OCI-LY7 (cell line): ENCODE measurements around the gene RAB6A.

Source experiments
- EZH2phosphoT487 ChIP-seq: fragments of 200-600 bp; sonication (generic); IDR thresholded peaks from 2 replicates; pipeline ENCODE4 v1.6.1; 2018; ENCODE audit warnings: low read depth, borderline replicate concordance, mild to moderate bottlenecking, mixed run types, antibody characterized with exemption, low read length, moderate library complexity, mixed read lengths
- TF ChIP-seq, protein P1 (sequence below): fragments of 200-600 bp; sonication (generic); conservative IDR thresholded peaks from 2 replicates; pipeline ENCODE4 v1.5.1; 2014; ENCODE audit warnings: mild to moderate bottlenecking, antibody characterized with exemption, low read length, moderate library complexity, mixed read lengths

DNA sequence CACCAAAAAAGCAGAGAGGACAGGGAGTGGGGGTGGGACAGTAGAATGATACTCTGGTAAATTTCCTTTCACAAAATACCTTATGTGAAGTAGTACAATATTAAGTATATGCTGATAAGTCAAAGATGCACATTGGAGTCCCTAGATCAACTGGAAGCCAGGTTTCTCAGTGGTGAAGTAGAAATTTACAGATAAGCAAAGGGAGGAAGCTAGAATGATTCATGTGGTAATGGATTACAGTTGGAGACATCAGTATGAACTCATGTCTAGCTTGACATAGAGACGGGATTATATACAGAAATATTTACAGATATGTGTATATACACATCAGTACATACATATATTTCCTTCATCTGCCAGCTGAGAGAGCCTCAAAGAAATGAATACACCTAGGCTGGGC lies 93.0 kb downstream of the RAB6A start:
- TF ChIP-seq, protein P1, sequence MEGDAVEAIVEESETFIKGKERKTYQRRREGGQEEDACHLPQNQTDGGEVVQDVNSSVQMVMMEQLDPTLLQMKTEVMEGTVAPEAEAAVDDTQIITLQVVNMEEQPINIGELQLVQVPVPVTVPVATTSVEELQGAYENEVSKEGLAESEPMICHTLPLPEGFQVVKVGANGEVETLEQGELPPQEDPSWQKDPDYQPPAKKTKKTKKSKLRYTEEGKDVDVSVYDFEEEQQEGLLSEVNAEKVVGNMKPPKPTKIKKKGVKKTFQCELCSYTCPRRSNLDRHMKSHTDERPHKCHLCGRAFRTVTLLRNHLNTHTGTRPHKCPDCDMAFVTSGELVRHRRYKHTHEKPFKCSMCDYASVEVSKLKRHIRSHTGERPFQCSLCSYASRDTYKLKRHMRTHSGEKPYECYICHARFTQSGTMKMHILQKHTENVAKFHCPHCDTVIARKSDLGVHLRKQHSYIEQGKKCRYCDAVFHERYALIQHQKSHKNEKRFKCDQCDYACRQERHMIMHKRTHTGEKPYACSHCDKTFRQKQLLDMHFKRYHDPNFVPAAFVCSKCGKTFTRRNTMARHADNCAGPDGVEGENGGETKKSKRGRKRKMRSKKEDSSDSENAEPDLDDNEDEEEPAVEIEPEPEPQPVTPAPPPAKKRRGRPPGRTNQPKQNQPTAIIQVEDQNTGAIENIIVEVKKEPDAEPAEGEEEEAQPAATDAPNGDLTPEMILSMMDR = no peak
- no peak for TF ChIP-seq EZH2phosphoT487
